ENCODE measurements around the gene RBP5. TPM values are rescaled to one million over a fixed set of nuclear protein-coding genes. Genes with fewer than 3 reads are reported as not detected.

Gene RBP5, protein sequence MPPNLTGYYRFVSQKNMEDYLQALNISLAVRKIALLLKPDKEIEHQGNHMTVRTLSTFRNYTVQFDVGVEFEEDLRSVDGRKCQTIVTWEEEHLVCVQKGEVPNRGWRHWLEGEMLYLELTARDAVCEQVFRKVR
- 0.39 TPM in 1 of 2 replicates, not detected in the other for total RNA-seq

DNA sequence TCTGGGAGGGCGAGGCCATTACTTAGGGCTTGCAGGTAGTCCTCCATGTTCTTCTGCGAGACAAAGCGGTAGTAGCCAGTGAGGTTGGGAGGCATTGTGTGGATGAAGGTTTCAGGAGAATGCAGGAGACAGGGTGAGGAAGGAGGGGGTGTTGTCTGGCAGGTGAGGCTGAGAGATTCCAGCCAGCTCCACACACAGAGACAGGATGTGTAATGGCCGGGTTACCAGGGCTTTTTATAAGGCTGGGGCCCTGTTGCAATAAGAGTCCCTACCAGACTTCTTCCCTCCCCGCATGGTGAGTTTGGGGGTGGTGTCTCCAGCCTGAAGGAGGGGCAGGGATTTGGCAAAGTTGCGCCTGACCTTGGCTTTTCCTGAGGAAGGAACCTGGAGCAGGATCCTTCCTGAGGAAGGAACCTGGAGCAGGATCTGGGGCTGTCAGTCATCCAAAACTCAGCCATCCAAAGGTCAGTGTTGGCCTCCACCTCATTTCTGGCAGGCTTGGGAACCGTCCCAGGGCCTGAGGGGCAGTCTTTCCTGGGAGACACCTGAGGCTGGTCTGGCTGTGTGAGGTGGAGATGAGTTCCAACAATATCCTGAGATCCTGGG, at the start of gene RBP5:
Gene RBP5 (minus strand): TSS at position 209 of the 606 bp plus-strand sequence. CDS start 114 bp downstream, at position 95.

DNA sequence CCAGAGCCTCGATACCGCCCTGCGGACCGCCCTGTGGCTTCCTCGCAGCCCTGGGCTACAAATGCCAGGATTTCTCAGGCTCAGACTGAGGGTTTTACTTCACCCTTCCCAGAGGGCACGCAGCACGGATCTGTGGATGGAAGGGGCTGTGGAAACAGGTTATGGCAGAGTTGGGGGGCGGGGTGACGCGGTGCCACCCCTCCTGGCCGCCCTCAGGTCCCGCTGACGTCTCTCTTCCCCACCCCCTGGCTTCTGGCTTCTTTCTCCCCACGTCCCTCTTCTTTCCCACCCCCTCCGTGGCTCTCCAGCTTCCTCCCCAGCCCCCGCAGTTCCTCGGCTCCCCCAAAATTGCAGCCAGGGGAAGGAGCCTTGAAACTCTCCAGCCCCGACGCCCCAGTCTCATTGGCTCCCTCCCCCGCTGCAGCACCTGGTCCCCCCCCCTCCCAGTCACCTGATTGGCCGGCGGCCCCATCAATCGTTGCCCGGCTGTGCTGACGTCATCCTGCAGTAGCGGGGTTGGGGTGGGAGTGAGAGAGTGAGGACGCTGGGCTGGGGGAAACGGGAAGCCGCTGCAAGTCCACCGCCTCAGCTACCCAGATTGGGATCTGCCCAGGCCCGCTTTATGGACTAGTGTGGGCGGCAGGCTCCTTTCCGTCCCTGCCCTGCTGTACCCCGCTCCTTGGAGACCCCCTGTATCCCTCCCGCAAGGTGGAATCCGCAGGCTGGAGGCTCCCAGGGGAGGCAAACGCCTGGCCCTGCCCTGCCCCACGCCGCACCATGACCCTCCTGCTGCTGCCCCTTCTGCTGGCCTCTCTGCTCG, 1.4 kb upstream of the RBP5 start, which contains the start of gene CLSTN3:
Gene CLSTN3 (plus strand): TSS at position 500 of the 820 bp plus-strand sequence. CDS start 278 bp downstream, at position 778.

GRCh38 chr12:7108796-7109571, 19.7 kb downstream of the RBP5 start, which contains the start of gene C1RL:
Gene C1RL, minus strand, starts transcription at chr12:7109214. Its CDS starts 34 bp downstream, at chr12:7109180.

GRCh38 chr12:7092229-7092985, 36.3 kb downstream of the RBP5 start, which contains the start of gene C1R:
Gene C1R, minus strand, starts transcription at chr12:7092445. Its CDS starts 57 bp downstream, at chr12:7092388.

Small RNA genes within 50 kb of the gene (small RNA-seq; reads per million reads assigned to genes)
- not detected for gene RNU6-485P

Other genes starting within 250 kb of the RBP5 start
- 8.2 and 21.6 TPM in 2 replicates for gene LRRC23, start 224.1 kb downstream of the RBP5 start, total RNA-seq
- 0.76 and 1.6 TPM in 2 replicates for gene ENO2, start 214.3 kb downstream of the RBP5 start, total RNA-seq
- 12.7 and 23.2 TPM in 2 replicates for gene ATN1, start 200.9 kb downstream of the RBP5 start, total RNA-seq
- gene RNU7-1, start 185.1 kb downstream of the RBP5 start, total RNA-seq, result not detected in 2 replicates
- 72.8 and 133 TPM in 2 replicates for gene C12orf57, start 184.9 kb downstream of the RBP5 start, total RNA-seq
- gene PTPN6, start 177.5 kb downstream of the RBP5 start, total RNA-seq, result 21.2 and 25.1 TPM in 2 replicates
- gene PHB2, start 158.2 kb downstream of the RBP5 start, total RNA-seq, result 142 and 192 TPM in 2 replicates
- gene EMG1, start 158.0 kb downstream of the RBP5 start, total RNA-seq, result 24.7 and 26.0 TPM in 2 replicates
- 18.8 and 33.6 TPM in 2 replicates for gene LPCAT3, start 110.4 kb downstream of the RBP5 start, total RNA-seq
- gene C1S, start 68.2 kb downstream of the RBP5 start, total RNA-seq, result 0.87 and 6.7 TPM in 2 replicates
- 1.1 and 1.6 TPM in 2 replicates for gene C1R, start 36.4 kb downstream of the RBP5 start, total RNA-seq
- 23.9 and 35.7 TPM in 2 replicates for gene C1RL, start 19.7 kb downstream of the RBP5 start, total RNA-seq
- 39.4 and 45.5 TPM in 2 replicates for gene CLSTN3, start 1.5 kb upstream of the RBP5 start, total RNA-seq
- 22.0 and 23.7 TPM in 2 replicates for gene PEX5, start 60.8 kb upstream of the RBP5 start, total RNA-seq
- not detected in 2 replicates for gene ACSM4, start 175.2 kb upstream of the RBP5 start, total RNA-seq